ENCODE measurements around the gene DGKD.

Gene DGKD

GRCh38 chr2:233414273-233414654 is 60.0 kb downstream of the DGKD start:
- no peak for DNase-seq

DNA sequence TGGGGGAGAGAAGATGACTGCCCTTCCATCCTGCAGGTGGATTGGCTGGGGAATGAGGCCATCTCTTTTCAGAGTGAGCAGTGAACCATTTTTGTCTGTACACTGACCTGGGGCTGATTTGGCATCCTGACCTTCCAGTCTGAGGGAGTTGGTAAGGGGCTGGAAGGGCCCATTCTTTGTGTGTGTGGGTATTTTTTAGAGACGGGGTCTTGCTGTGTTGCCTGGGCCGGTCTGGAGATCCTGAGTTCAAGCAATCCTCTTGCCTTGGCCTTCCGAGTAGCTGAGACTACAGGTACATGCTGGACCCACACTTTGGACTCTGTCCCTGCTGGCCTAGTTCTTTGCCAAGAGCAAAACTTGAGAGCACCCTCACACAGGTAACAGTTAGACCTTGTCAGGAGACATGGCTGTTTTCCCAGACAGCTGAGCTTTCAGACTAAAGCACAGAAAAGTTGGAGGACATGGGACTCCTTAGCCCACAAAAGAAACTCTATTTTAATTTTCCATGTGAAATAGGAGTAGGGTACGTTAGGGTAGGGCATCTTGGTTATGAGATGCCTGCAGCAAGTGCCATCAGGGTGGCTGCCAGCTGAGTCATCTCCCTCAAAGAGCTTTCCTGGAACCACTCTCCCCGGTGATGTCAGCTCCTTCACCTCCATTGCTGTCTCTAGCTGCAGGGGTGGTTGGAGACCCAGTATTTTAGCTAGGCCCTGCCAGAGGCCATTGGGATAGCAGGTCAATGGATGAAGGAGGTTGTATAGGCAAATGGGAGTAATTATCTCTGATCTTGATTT is 60.7 kb downstream of the DGKD start:
- peak; percentile 22 for DNase-seq

- DNase-seq: peak; percentile 7
Measured at GRCh38 chr2:233416199-233416598, 61.9 kb downstream of the DGKD start.

DNA sequence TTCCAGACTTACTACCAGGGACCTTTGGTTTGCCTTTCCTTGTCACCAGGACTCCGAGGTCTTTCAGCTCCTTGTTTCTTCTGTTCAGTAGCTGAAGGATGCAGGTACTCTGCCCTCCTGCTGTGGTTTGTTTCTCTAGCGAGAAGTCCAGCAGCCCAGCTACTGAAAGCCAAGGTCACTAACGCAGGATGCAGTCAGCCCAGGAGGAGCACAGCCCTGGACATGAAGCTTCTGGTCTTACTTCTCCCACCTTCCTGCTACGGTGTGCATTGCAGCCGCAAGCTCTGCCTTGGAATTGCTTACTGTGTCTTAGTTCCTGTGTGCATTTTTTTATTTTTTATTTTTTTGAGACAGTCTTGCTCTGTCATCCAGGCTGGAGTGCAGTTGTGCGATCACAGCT is 62.4 kb downstream of the DGKD start:
- no peak for DNase-seq

DNA sequence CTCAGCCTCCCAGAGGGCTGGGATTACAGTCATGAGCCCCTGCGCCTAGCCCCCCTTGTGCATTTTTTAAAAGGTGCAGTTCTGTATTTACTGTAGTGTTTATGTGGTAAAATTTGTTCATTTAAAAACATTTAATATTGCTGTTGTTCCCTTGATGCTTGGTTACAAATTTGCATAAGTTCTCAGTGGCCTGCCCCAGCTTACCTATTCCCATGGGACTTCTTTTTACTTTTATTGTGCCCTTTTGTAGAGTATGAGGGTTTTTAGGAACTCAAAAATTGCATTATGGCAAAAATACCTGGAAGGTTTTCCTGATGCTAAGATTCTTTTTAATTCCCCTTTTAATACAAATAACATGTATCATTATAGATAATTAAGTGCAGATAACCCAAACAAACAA is 63.0 kb downstream of the DGKD start:
- DNase-seq: no peak

GRCh38 chr2:233418052-233418760 is 63.9 kb downstream of the DGKD start:
- no peak for DNase-seq

DNA sequence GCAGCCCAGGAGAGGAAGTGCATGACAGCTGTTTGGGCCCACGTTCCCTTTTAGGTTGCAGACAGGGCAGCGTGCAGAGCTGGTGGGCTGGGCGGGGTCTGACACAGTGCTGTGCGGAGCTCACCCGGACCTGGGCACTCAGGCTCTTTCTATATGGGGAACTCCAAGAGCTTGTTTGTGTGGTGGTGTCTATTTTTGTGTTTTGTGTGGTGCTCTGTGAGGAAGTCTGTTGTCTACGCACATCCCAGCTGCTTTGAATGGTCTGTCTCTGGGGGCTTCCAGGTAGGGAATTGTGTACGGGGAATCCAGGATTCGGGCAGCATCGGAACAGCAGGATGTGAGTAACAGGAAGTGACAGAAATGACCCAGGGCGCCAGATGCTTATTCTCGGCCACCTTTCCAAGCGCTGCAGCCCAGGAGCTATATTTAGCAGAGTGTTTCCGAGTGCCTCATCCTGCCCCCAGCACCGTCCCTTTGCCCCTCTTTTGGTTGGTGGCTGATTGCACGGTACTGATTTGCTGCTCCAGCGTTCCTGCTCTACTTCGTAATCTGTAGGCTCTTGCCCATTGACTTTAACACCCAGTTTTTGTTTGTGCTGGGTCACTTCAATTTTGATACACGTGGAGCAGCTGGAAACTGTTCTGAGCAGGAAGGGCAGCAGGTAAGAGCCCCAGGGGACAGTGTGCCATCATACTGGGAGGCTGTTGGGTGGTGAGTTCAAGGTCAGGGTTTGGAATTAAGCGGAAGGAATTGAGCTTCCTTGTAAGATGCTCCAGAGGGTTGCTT is 64.7 kb downstream of the DGKD start:
- DNase-seq: no peak

- DNase-seq: no peak
Measured at GRCh38 chr2:233419602-233420391, 65.5 kb downstream of the DGKD start.

- DNase-seq: no peak
Measured at GRCh38 chr2:233421091-233421816, 67.0 kb downstream of the DGKD start.

DNA sequence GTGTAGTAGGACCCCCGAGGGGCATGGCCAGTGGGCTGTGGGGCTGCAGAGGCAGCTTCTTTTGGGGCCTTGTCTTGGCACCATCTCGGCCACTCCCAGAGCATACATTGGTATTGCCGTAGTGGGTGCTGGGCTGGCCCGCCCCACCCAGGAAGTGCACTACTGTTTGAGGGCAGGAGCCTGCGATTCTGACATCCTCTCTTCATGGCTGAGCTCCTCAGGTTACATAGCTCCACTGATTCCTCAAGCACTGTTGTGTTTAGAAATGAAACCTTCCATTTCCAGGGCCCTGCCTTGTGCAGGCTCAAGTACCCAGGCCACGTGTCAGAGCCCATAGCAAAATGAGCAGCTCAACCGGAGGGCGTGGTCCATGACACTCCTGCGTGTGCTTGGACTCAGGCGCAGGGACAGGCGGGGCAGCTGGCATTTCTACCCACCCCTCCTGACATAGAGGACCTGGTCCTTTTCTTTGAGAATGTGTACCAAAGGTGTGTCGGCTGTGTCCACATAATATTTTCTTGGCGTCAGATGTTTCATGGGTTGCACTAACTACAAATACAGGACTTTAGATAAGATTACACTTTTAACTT is 67.9 kb downstream of the DGKD start:
- no peak for DNase-seq

GRCh38 chr2:233422649-233423551 is 68.6 kb downstream of the DGKD start:
- no peak for DNase-seq

- DNase-seq: no peak
Measured at GRCh38 chr2:233423552-233423860, 69.2 kb downstream of the DGKD start.

DNA sequence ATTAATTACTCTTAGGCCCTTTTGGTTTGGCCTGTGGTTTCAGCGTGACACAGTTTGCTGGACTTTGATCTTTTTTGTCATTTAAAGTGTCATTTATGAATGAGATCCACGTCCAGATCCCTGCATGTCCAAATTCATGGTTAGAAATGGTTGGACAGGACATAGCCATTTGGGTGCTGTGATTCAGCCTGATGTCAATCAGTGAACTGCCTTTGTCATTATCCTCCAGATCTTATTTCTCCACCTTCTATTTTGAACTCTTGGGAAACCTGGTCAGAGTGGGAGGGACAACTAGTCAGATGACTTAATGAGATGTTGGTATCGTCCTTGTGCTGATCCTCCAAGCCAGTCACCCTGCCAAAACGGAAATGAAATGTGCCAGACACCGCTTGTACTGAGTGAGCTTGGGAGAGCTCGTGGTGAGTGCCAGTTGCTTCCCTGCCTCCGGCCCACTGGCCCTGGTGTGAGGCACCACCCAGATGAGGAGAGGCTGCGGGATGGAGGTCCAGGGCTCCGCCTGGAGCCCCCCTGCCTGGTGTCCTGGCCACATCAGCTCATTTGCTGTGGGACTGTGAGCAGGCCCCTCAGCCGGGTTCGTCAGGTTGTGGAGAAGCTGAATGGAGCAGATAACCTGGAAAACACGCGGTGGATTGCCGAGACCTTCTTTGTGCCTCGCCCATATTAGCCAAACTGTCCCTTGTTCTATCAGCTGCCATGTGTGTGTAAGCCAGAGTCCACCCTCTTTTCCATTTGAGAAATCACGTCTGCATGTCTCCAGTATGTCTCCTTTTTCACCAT is 70.1 kb downstream of the DGKD start:
- DNase-seq: no peak

DNA sequence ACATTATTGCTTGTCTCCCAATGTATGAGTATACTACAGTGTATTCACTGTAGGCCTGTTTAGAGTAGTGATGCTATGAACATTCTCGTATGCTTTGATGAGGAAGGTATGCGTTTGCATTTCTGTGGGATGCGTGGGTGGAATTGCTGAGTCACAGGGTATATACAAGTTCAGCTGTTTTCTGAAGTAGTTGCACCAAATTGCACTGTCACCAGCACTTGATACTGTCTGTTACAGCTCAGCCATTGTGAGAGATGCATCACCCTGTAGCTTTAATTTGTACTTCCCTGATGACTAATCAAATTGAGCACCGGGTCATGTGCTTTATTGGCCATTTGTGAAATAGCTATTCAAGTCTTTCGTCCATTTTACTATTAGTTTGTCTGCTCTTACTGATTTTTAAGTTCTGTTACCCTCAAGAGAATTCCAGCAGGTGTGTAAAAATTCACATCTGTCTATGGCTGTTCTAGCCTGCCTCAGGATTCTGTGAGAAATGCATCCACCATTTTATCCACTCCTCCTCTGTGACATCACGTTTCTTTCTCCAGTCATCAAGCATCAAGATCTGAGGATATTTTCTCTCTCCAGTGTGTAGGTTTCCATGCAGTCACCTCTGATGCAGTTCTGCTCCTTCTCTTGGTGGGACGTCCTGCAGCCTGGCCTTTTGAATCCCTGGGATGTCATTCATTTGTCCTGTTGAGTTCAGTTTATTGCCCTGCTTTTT is 72.5 kb downstream of the DGKD start:
- DNase-seq: peak; percentile 23

DNA sequence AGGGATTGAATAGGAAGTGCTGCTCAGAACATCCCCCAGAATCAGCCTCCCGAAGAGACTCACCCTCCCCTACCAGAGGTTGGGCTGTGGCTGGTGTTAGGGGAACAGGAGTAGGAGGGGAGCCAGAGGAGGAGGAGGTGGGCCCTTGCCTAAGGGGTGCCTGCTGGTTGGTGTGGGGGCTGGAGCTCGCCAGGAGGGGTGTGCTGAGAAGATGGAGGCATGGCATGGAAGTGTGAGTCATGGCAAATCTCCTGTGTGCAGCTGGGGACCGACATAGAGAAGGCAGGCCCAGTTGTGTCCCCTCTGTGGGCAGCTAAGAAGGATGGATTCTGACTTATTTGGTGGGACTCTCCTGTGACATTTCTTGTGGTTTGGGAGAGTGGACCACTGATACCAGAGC is 73.7 kb downstream of the DGKD start:
- no peak for DNase-seq

DNA sequence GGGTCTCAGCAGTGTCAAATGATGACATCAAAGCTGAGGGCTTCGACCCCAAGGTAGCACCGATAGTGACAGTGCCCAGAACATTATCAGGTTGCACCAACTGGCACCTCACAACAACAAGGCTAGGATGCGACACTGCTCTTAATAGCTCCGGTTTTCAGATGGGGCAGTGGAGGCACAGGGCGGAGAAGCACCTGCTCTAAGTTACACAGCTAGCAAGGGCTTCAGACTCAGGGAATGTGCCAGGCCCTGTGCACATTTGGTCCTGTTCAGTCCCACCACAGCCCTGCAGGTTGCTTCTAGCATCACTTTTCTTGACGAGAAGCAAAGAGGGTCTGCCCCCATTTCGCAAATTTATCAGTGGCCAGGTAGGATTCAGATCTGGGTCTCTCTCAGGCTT is 74.1 kb downstream of the DGKD start:
- DNase-seq: no peak

GRCh38 chr2:233429175-233429897 is 75.0 kb downstream of the DGKD start:
- no peak for DNase-seq

DNA sequence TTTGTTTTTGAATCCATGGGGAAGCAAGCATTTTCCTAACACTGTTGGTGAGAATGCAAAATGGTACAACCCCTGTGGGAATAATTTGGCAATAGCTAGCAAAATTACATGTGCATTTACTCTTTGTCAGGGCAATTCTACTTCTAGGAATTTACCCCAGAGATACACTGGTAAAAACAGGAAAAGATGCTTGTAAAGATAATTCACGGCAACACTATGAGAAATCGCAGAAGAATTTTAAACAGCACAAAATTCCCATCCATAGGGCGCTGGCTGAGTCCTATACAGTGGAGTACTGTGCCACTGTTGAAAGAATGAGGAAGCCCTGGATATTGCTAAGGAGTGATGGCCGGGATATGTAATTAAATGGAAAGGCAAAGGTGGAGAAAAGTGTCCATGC is 75.8 kb downstream of the DGKD start:
- DNase-seq: no peak

DNA sequence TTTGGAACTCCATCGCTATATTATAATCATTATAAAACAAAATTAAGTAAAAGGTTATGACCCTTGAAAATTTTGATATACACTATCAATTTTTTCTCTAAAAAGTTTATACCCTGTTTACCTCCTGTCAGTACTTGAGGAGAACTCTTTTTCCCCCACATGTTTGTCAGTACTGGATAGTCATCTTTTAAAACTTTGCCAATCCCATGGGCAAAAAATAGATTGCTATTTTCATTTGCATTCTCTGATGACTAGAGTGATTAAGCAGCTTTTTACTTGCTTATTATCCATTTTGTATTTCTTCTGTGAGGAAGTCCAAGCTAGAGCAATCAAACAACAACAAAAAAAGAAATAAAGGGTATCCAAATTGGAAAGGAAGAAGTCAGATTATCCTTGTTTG is 76.4 kb downstream of the DGKD start:
- DNase-seq: no peak
